Left ventricle myocardium inferior (tissue), 1 donor: ENCODE data around the gene DOCK3. TPM values are rescaled to one million over a fixed set of nuclear protein-coding genes. Genes with fewer than 3 reads are reported as not detected.
A peak's percentile ranks its signal among the peaks of the same experiment; 100 is the strongest.

Experiments
- DNase-seq: peaks from one replicate; pipeline ENCODE4 v3.0.0-alpha.2; 2020
- H3K27ac ChIP-seq: fragments of 200-600 bp; replicated peaks from 2 replicates; pipeline ENCODE4 v1.8.0; 2021
- H3K27me3 ChIP-seq: fragments of 200-600 bp; 2 replicates; pipeline ENCODE4 v1.8.0; 2021; ENCODE audit warnings: low read depth
- H3K36me3 ChIP-seq: fragments of 200-600 bp; 2 replicates; pipeline ENCODE4 v1.8.0; 2021
- H3K4me1 ChIP-seq: fragments of 200-600 bp; 2 replicates; pipeline ENCODE4 v1.8.0; 2021
- H3K4me3 ChIP-seq: fragments of 200-600 bp; 2 replicates; pipeline ENCODE4 v1.8.0; 2021; ENCODE audit warnings: mild to moderate bottlenecking, moderate library complexity
- H3K9me3 ChIP-seq: fragments of 200-600 bp; replicated peaks from 2 replicates; pipeline ENCODE4 v1.8.0; 2021
- intact Hi-C: fragments of 100-400 bp; cut with micrococcal nuclease; formaldehyde crosslinking; loops from one replicate; pipeline ENCODE4 v1.11.0; 2022
- total RNA-seq: library from RNA; stranded (reverse); fragmentation: NEBNext Ultra II Directional; extraction: Animal tissue kit (Norgen Biotek cat#: 25700); gene quantifications from one replicate; pipeline ENCODE4 v1.2.1, GENCODE V29; 2021
- TF ChIP-seq, protein P1 (sequence below): fragments of 200-600 bp; IDR thresholded peaks from 2 replicates; pipeline ENCODE4 v1.8.0; 2021; ENCODE audit warnings: antibody characterized with exemption, mild to moderate bottlenecking, borderline replicate concordance
- donor health status: DM: no; HTN: yes; CAD: no; lungs with severe emphysema.

The DOCK3 gene
- total RNA-seq, 1 donor from 2014 or later, result 3.9 TPM

DNA sequence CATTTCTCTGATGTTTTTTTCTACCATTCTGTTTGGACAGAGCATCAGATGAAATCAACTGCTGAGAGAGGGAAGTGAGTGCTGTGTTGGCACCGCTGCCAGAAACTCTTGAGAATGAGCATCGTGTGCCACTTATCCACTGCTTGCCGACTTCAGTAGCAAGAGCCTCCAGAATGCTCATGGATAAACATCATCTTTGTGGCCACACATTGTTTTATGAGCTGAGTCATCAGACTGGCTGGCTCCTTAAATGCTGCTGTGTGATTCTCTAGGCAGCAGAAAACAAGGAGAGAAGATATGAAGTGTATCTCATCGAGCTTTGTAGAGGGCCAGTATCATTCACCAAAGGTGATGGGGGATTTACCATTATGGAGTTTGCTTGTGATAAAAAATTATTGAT is 3.4 kb upstream of the DOCK3 start:
- TF ChIP-seq, protein P1, sequence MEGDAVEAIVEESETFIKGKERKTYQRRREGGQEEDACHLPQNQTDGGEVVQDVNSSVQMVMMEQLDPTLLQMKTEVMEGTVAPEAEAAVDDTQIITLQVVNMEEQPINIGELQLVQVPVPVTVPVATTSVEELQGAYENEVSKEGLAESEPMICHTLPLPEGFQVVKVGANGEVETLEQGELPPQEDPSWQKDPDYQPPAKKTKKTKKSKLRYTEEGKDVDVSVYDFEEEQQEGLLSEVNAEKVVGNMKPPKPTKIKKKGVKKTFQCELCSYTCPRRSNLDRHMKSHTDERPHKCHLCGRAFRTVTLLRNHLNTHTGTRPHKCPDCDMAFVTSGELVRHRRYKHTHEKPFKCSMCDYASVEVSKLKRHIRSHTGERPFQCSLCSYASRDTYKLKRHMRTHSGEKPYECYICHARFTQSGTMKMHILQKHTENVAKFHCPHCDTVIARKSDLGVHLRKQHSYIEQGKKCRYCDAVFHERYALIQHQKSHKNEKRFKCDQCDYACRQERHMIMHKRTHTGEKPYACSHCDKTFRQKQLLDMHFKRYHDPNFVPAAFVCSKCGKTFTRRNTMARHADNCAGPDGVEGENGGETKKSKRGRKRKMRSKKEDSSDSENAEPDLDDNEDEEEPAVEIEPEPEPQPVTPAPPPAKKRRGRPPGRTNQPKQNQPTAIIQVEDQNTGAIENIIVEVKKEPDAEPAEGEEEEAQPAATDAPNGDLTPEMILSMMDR, result no peak
- H3K27ac ChIP-seq, result no peak overlapping the region
- H3K36me3 ChIP-seq, result no peaks in the 10 kb centered on the region
- H3K27me3 ChIP-seq, result peaks cover 22% of the 10 kb centered on the region
- no peak overlapping the region for H3K4me3 ChIP-seq
- H3K9me3 ChIP-seq, result no peaks in the 10 kb centered on the region
- no peak for DNase-seq
- peaks cover 19% of the 10 kb centered on the region for H3K4me1 ChIP-seq
- intact Hi-C loops, result no loop called here

DNA sequence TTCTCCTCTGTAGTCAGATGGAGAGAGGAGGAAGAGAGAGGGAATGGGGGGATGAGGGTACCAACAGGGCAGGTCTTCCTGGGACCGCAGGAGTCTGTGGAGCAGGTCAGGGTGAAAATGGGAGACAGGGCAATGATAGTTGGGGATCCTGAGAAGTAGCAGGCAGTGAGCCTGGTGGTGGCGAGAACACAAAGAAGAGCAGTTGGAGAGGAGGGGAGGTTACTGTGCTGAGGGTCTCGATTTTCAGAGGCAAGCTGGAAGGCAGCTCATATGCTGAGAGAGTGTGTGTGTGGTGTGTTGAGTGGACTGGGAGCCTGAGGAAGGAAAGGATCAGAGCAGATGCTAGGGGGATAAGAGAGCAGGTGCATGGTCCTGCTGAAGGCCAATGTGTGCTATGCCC is 2.1 kb upstream of the DOCK3 start:
- intact Hi-C loops, result no loop called here
- Histone ChIP-seq H3K4me1 (peaks cover 19% of the 10 kb centered on the region), H3K27me3 (peaks cover 36% of the 10 kb centered on the region), H3K9me3 (no peaks in the 10 kb centered on the region), H3K36me3 (no peaks in the 10 kb centered on the region), H3K4me3 (no peak overlapping the region), H3K27ac (no peak overlapping the region)
- DNase-seq, result no peak
- TF ChIP-seq, protein P1, result no peak

DNA sequence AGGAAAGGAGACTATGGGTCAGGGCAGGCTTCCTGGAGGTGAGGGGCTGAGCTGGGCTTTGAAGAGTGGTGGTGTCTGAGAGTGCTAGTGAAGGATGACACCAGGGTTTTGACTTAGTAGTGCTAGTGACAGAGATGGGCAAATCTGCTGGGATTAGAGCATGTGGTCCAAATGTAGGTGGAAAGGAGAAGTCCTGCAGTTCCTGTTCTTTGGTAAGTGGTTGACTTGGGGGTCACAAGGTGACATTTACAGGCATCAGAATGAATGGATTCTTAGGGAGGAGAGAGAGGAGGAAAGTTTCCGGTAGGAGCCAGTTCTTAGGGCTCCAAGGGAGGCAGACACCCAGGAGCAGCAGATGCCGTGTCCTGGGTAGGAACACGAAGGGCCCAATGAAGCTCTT is 796 bp upstream of the DOCK3 start:
- H3K4me1 ChIP-seq, result peaks cover 19% of the 10 kb centered on the region
- no peaks in the 10 kb centered on the region for H3K9me3 ChIP-seq
- H3K4me3 ChIP-seq, result peak overlapping the region; percentile 69
- intact Hi-C loops, result no loop called here
- DNase-seq, result no peak
- no peaks in the 10 kb centered on the region for H3K36me3 ChIP-seq
- H3K27me3 ChIP-seq, result peaks cover 48% of the 10 kb centered on the region
- TF ChIP-seq, protein P1, result no peak
- H3K27ac ChIP-seq, result no peak overlapping the region

DNA sequence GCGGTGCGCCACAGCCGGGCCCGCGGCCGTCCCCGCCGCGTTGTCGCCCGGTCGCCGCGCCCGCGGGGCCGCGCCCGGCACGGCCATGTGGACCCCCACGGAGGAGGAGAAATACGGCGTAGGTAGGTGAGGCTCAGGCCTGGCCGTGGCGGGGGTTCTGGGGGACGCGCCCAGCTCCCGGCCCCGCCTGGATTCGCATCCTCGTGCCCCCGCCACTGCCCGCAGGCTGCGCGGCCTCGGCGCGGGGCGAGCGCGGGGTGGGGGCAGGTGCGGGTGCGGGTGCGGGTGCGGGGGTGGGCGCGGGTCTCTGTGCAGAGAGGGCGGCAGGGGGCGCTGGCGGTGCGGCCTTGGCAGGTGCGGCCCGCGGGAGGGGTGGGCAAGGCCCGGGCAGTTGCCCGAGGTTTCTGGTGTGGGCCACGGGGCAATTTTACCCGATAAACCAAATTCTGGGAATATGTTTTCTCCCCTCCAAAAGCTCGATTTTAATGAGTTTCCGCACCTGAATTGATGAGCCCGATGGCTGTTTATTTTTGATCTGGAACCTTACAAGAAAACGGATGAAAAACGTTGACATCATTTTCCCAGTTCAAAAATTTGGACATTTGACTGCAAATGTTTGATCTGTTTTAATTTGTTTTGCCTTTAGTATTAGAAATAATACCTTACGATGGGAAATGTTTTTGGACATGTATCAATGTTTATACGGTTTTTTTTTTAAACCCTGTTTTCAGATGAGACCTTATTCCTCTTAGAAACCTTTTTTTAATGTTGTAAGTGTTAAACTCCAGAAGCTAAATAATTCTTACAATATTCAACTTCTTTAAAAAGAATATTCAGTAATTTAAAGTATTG is 678 bp downstream of the DOCK3 start:
- Histone ChIP-seq H3K27me3 (peaks cover 59% of the 10 kb centered on the region), H3K4me1 (peaks cover 19% of the 10 kb centered on the region), H3K36me3 (no peaks in the 10 kb centered on the region), H3K27ac (peak overlapping the region; percentile 12), H3K9me3 (no peaks in the 10 kb centered on the region), H3K4me3 (peak overlapping the region; percentile 69)
- intact Hi-C loops, result no loop called here
- TF ChIP-seq, protein P1, result peak; percentile 65
- DNase-seq, result peak; percentile 55

DNA sequence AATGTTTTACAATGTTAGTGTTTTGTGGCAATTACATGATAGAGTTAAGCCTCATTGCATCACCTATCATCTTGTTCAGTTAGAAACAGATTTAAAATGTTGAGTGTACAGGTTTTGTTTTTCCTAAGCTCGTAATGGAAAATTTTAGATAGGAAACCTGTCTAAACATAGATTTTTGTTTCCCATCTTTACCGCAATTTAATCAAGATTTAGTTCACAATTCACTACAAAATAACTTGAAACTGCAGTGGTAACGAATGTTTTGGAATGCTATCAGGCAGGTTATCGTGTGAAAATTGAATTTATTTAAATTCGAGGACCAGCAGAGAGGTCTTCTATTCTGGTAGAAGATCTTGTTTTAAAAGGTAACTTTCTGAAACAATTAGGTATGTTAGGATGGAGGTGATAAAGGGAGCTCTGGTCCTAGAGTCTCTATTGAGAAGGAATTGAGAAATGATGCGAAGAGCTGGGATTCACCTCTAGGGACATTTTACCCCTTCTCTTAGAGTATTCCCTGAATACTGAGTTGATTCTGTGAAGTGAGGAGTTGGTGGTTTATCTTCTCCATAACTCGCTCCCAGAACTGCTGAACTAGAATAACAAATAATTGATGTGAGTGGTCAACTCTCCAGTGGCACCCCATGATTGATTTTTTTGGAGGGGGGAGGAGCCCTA is 1.4 kb downstream of the DOCK3 start:
- Histone ChIP-seq H3K4me3 (no peak overlapping the region), H3K36me3 (no peaks in the 10 kb centered on the region), H3K4me1 (peaks cover 16% of the 10 kb centered on the region), H3K27me3 (peaks cover 67% of the 10 kb centered on the region), H3K27ac (no peak overlapping the region), H3K9me3 (no peaks in the 10 kb centered on the region)
- TF ChIP-seq, protein P1, result no peak
- no peak for DNase-seq
- intact Hi-C loops, result no loop called here
